OCI-LY3 (cell line): ENCODE measurements around the gene MPL.

ENCODE experiments used
- H2AFZ ChIP-seq: fragments of 200-600, 300-600 bp; shearing (Covaris generic); 2 replicates; pipeline ENCODE4 v1.6.0; 2014; ENCODE audit warnings: antibody characterized with exemption, low read depth, low read length
- H3K27ac ChIP-seq: fragments of 200-600, 300-600 bp; sonication (generic); 2 replicates; pipeline ENCODE4 v1.5.1; 2014; ENCODE audit warnings: mild to moderate bottlenecking, low read length, moderate library complexity, mixed read lengths
- H3K27me3 ChIP-seq: fragments of 200-600, 300-600 bp; sonication (generic); 2 replicates; pipeline ENCODE4 v1.6.1; 2014; ENCODE audit warnings: low read depth, low read length, mixed read lengths
- H3K36me3 ChIP-seq: fragments of 200-600, 300-600 bp; sonication (generic); replicated peaks from 2 replicates; pipeline ENCODE3; 2014; ENCODE audit warnings: low read depth, low read length, mixed read lengths
- H3K4me1 ChIP-seq: fragments of 300-600, 200-600 bp; sonication (generic); 2 replicates; pipeline ENCODE4 v1.6.1; 2014; ENCODE audit warnings: low read length, mixed read lengths
- H3K4me2 ChIP-seq: fragments of 200-600, 300-600 bp; sonication (generic); 2 replicates; pipeline ENCODE4 v1.6.1; 2014; ENCODE audit warnings: low read length, mixed read lengths
- H3K4me3 ChIP-seq: fragments of 300-600, 200-600 bp; sonication (generic); 2 replicates; pipeline ENCODE4 v1.5.1; 2014; ENCODE audit warnings: antibody characterized with exemption, mild to moderate bottlenecking, low read length, moderate library complexity
- H3K79me2 ChIP-seq: fragments of 300-600, 200-600 bp; shearing (Covaris generic); 2 replicates; pipeline ENCODE4 v1.6.1; 2014; ENCODE audit warnings: mild to moderate bottlenecking, low read length, mixed read lengths
- H3K9ac ChIP-seq: fragments of 300-600, 200-600 bp; shearing (Covaris generic); 2 replicates; pipeline ENCODE4 v1.6.0; 2014; ENCODE audit warnings: mild to moderate bottlenecking, low read length, moderate library complexity
- H3K9me3 ChIP-seq: fragments of 200-600, 300-600 bp; shearing (Covaris generic); 2 replicates; pipeline ENCODE4 v1.6.1; 2014; ENCODE audit warnings: low read length, mixed read lengths; ENCODE audit not compliant: insufficient read depth
- H4K20me1 ChIP-seq: fragments of 200-600, 300-600 bp; sonication (generic); 2 replicates; pipeline ENCODE4 v1.6.1; 2016; ENCODE audit warnings: low read length, mixed read lengths; ENCODE audit not compliant: insufficient read depth
- CTCF ChIP-seq: fragments of 200-600, 300-600 bp; sonication (generic); IDR thresholded peaks from 2 replicates; pipeline ENCODE4 v1.5.1; 2014; ENCODE audit warnings: antibody characterized with exemption, low read length, low read depth
- EZH2phosphoT487 ChIP-seq: fragments of 200-600 bp; shearing (Covaris generic); IDR thresholded peaks from 2 replicates; pipeline ENCODE4 v1.6.1; 2018; ENCODE audit warnings: antibody characterized with exemption, mixed run types, low read depth

MPL gene

GRCh38 chr1:43370564-43370963 is 32.9 kb downstream of the MPL start:
- Histone ChIP-seq H3K4me3 (no peak overlapping the region), H3K27me3 (no peaks in the 10 kb centered on the region), H2AFZ (no peak overlapping the region), H3K9ac (no peak overlapping the region), H3K27ac (no peak overlapping the region), H3K79me2 (peaks cover 31% of the 10 kb centered on the region), H3K4me1 (peaks cover 10% of the 10 kb centered on the region), H3K4me2 (no peak overlapping the region), H4K20me1 (no peaks in the 10 kb centered on the region), H3K9me3 (no peaks in the 10 kb centered on the region), H3K36me3 (peaks cover under 1% of the 10 kb centered on the region)
- TF ChIP-seq EZH2phosphoT487 = no peak
- TF ChIP-seq CTCF = no peak

DNA sequence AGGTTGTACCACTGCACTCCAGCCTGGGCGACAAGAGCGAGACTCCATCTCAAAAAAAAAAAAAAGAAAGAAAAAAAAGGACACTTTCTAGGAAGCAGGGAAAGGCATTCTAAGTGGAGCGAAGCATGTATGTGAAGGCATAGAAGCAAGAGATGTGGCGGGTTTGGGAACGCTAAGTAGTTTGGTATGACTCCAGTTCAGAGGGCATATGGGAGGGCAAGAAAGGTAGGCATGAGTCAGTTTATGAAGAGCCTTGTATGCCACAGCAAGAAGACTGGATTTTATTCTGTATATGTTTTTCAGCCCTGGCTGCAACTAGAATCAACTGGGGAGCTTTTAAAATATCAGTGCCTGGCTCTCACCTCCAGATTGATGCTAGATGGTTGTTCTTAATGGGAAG is 34.6 kb downstream of the MPL start:
- no peaks in the 10 kb centered on the region for H3K27me3 ChIP-seq

GRCh38 chr1:43373066-43373940 is 35.7 kb downstream of the MPL start:
- Histone ChIP-seq H3K4me2 (no peak overlapping the region), H3K4me1 (peaks cover 5% of the 10 kb centered on the region), H3K79me2 (peaks cover 8% of the 10 kb centered on the region), H3K4me3 (no peak overlapping the region), H3K9ac (no peak overlapping the region), H3K9me3 (no peaks in the 10 kb centered on the region), H3K36me3 (no peaks in the 10 kb centered on the region), H4K20me1 (no peaks in the 10 kb centered on the region), H2AFZ (no peak overlapping the region), H3K27me3 (no peaks in the 10 kb centered on the region), H3K27ac (no peak overlapping the region)
- no peak for TF ChIP-seq EZH2phosphoT487
- no peak for TF ChIP-seq CTCF

More for the DNA sequence above, 34.6 kb downstream of the MPL start:
- no peak overlapping the region for H3K27ac ChIP-seq
- H3K9me3 ChIP-seq = no peaks in the 10 kb centered on the region
- H3K9ac ChIP-seq = no peak overlapping the region
- H3K4me3 ChIP-seq = no peak overlapping the region
- peaks cover 5% of the 10 kb centered on the region for H3K4me1 ChIP-seq
- no peaks in the 10 kb centered on the region for H3K36me3 ChIP-seq
- H4K20me1 ChIP-seq = no peaks in the 10 kb centered on the region
- H3K4me2 ChIP-seq = no peak overlapping the region
- H3K79me2 ChIP-seq = peaks cover 15% of the 10 kb centered on the region
- H2AFZ ChIP-seq = no peak overlapping the region
- no peak for TF ChIP-seq CTCF
- no peak for TF ChIP-seq EZH2phosphoT487

- Histone ChIP-seq H3K36me3 (no peaks in the 10 kb centered on the region), H3K4me1 (no peaks in the 10 kb centered on the region)
Measured at GRCh38 chr1:43376723-43377235, 39.2 kb downstream of the MPL start.

More at GRCh38 chr1:43376723-43377235, 39.2 kb downstream of the MPL start:
- no peaks in the 10 kb centered on the region for H3K9me3 ChIP-seq
- no peaks in the 10 kb centered on the region for H4K20me1 ChIP-seq
- no peak overlapping the region for H2AFZ ChIP-seq
- no peaks in the 10 kb centered on the region for H3K27me3 ChIP-seq
- H3K4me3 ChIP-seq = no peak overlapping the region
- TF ChIP-seq CTCF = no peak
- TF ChIP-seq EZH2phosphoT487 = no peak
- H3K79me2 ChIP-seq = no peaks in the 10 kb centered on the region
- no peak overlapping the region for H3K27ac ChIP-seq
- no peak overlapping the region for H3K9ac ChIP-seq
- no peak overlapping the region for H3K4me2 ChIP-seq
